CD1c-positive myeloid dendritic cell (primary cell): ENCODE results near the gene COL13A1.

ENCODE experiments used
- DNase-seq: peaks from one replicate; pipeline ENCODE4 v3.0.0-alpha.2; 2016; ENCODE audit errors: extremely low spot score

Gene COL13A1

DNA sequence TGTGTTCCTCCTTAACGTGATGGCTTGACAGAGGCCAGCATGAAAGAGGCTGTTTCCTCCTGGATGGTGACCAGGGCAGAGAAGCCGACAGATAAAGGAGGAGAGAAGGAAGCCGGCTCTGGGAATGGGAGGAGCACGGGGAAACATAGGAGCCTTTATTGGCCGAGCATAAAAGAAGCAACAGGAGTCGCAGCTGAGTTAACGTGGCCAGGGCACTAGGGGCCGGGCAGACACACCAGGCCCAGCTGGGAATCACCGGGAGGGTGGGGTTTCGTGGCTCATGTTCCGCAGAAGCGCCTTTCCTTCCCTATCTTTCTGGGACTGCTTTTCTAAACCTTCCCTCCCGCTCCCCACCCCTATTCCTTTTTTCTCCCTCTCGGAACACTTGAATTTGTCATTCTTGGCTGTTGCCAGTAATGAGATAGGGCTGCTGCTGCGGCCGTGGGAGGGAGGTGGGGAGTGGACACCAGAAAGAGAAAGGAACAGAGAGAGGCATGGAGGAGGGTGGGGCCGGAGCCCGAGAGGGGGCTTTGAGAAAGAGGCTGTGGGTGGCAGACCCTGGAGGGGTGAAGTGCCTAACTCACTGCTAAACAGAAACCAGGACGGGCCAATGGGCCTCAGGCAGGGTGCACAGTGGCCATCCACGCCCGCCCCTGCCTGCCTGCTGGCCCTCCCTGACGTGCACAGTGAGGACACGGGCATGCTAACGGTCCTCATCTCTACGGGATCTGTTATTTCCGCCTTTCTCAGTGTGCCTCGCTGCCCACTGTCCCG is 65.2 kb downstream of the COL13A1 start:
- DNase-seq, result no peak

DNA sequence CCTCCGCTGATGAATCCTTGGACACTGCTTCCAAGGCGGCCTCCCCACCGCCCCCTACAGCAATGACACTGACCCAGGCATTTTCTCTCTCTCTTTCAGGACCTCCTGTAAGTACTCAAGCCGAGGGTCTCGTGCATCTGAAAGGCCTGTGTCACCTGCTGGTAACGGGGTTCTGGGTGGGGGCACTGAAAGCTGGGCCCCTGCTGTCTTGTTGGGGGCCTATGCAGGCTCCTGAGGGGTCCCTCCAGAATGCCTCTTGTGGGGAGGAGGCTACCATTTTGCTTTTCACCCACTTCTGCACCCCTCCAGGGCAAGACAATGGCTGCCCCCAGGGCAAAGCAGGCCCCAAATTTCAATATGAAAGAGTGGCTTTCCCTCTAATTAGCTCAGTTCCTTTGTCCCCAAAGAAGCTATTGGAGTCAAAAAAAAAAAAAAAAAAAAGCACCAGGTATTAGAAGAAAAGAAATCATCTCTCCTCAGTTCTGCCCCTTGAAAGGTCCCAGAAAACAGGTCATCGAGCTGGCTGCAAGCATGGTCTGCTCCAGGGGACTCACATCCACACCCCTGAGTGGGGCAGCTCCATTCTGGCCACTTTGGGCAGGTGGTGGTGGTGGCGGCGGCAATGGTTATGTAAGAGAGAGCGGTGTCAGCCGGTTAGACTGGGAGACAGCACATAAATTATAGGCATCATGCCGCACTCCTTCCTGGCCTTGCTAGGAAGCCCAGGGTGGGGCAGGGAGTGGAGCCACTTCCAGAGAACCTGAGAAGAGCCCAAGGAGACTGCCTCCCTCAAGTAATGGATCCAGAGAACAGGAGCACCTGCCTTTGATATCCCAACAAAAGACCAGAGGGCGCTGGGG is 66.2 kb downstream of the COL13A1 start:
- DNase-seq, result no peak

DNA sequence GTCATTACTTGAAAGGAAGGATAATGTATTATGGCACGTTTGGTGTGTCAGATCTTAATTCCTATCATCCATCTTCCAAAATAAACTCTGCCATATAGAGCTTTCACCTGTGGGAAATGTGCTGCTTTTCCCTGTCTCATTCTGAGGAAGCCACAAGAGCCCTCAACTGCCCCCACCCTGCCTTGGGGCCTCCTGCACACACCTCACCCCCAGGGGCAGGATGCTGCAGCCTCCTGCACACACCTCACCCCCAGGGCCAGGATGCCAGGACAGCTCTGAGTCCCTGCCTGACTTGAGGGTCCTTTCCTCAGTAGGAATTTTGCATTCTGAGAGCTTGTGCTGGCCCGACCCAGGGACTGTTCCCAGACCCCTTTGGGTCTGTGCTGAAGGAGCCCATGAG is 67.1 kb downstream of the COL13A1 start:
- no peak for DNase-seq

DNA sequence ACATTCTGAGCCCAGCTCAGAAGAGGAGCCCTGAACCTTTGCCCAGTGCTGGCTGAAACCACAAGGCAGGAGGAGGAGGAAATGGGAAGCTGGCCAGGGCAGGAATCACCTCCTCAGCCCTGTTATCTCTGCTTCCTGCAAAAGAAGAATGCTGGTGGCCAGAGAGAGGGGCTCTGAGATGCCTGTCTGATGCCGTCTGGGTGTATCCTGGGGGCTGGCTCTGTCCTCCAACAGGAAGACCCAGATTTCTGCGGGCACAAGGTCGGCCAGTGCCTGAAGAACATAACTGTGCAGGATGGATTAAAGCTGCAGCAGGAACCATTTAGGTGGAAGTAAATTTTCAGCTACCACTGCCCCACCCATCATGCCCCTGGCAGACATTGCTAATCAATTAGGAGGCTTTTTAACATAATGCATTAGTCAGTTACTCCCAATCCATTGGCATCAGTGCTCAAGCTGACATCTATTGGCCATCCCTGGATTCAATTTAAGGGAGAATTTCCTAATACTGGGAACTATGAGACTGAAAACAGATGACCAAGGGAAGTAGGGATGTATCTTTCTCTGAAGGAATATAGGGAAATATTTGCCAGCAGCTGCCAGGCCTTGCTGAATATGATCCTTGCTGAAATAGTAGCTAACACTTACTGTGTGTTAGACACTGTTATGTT is 67.7 kb downstream of the COL13A1 start:
- no peak for DNase-seq

DNA sequence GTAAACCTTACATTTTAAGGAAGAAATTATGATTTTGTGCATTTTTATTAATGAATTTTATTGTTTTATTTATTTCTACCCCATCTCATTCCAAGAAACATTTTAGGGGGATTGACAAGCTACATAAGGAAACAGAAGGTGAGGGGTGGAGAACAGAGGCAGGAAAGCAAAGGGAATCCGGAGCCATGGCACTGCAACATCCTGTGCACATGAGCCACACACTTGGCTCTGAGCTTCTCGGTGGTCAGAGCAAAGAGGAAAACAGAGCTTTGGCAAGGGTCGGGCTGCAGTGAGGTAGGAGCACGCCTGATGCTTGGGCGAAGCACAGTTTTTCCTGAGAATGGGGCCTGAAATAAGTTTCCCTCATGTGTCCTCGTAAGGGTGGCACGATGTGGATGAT is 68.9 kb downstream of the COL13A1 start:
- DNase-seq, result no peak

DNA sequence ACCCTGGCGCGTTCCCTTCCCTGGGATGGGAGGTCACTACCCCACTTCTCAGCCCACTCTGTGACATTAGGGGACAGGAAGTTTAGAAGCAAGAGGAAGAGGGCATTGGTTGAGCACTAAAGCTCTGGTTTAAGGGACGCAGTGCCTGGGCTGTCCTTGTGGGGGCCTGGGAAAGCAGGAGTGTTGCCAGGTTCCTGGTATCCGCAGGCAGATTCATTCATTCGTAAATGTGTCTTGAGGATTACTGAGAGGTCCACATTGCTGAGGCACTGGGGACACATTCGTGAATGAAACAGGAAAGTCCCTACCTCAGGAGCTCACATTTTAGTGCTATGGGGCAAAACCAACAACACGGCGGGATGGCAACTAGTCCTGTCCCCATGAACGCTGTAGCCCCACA is 69.4 kb downstream of the COL13A1 start:
- DNase-seq, result no peak

DNA sequence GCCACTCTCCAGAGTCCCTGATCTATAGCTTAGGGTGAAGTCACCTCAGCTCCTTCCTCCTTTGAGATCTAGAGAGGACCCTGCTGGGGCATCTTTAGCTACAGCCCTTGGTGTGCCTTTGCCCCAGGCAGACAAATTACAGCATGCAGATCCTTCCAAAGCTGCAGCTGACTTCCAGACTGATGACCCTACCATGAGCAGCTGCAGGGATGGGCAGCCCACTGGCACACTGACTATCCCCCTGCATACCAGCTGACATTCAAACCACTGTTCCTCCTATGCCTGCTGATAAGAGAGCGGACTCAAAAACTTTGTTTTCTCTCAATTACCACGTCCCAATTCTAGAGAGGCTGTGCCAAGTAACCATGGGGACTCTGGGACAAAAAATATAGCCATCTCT is 70.6 kb downstream of the COL13A1 start:
- DNase-seq, result no peak

DNA sequence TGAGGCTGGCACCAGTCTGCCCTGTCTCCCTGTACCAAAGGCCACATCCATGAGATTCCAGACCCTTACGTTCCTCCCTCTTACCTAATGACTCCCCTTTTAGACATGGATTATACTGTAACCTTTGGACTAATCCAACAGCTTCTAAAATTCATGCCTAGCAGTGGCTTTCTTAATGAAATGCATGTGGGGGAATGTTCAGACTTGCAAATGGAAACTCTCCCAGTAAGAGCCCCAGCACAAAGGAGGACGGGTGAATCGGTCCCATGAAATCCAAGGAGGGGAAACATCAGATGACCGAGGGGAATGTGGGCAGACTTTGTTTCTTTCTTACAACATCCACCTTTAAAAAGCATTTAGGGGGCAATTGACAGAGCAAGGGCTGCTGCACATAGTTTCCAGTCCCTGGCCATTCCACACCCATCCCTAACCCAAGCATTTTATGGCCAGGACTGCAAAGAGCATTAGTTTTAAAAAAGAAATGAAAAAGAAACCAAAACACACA is 71.5 kb downstream of the COL13A1 start:
- no peak for DNase-seq

DNA sequence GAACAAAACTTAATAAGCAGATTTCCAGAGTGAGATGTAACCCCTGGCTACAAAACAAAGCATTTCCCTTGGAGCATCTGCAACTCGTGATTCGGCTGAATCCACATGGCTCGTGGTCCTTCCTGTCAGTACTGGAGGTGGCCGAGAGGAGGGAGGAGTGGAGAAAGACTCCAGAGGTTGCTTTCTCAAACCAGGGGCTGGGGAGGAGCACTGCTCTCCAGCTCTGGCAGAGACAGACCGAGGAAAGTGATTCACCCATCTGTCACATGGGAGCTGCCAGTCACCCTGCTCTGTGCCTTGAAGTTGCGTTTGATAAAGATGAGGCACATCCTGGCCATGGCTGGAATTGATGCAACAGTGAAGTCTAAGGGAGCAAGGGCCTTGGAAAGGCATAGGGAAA is 72.7 kb downstream of the COL13A1 start:
- no peak for DNase-seq

DNA sequence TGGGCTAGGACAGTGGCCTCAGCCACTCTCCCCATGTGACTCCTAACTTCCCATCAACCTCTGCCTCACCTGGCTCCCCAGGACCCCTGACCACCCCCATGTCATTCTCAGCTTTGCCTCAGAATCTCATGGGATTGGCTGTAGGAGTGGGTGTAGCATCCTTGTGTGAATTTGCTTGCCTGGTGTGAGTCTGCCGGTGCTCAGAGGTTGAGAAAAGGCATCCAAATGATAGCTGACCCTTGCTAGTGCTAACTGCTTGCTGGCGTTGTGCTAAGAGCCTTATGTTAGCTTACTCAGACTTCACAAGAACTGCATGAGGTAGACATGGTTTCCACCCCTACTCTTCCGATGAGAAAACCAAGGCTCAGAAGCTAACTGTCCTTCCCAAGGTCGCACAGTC is 74.2 kb downstream of the COL13A1 start:
- DNase-seq, result no peak

DNA sequence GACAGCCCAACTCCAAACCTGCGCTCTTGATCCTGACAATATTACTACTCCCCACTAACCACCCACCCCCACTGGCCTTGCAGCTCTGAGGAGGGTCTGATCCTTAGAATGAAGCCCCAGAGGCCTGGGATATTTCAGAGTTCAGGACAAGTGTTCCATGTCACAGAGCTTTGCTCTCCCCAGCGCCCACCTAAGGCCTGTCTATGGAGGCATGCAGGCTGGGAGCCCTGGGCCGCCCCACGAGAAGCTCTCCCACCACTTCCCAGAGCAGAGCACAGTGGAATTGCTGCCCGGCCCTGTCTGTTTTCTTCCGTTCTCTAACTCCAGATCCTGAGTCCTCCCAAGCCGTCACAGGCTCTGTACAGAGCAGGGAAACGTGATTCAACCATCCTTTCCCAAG is 74.6 kb downstream of the COL13A1 start:
- no peak for DNase-seq

DNA sequence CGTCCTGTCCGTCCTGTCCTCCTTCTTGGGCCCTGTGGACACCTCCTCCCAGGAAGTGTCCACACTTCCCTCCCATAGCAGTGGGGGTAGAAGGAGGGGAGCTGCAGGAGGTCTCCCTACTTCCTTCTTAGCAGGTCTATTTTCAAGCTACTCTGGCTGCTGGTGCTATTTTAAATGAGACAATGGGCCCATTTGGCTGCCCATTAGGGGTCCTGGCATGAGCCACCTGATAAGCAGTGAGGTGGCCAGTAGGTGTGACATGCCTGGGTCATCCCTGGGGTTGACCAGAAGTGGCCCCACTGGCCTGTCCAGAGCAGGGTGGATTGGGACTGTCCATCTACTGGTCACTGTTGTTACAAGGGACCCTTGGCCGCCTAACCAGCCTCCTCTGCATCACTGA is 75.2 kb downstream of the COL13A1 start:
- no peak for DNase-seq

DNA sequence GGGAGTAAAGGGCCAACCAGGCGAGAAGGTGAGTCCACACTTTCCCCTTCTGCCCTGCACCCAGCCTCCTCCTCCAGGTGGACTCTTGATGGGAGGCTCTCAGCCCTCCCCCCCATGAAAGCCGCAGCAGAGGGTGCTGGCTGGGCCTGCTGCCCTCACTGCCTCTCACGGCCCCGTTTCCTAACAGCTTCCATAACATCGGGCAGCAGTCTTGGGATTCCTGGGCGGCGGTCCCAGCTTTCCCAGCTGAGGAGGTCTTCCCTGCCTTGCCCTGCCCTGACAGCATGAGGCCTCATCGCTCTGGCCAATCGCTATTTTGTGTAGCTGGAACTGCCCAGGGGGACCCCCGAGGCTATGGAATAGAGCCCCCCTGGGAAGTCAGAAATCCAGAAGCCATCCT is 76.3 kb downstream of the COL13A1 start:
- no peak for DNase-seq

DNA sequence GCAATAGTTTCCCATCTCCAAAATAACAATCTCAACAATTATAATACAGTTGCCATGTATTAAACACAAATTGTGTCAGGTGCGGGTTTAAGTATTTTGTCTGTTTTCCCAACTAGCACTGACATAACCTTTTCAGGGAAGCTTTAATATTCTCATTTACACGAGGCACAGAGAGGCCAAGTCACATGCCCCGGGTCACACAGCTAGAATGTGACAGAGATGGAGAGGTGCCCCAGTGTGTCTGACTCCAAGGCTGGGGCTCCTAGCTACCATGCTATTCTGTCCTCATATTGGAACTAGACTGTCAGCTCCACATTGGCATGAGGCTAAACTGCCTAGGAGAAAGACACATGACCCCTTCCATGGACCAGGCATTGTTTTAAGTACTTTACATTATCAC is 77.2 kb downstream of the COL13A1 start:
- DNase-seq, result no peak

DNA sequence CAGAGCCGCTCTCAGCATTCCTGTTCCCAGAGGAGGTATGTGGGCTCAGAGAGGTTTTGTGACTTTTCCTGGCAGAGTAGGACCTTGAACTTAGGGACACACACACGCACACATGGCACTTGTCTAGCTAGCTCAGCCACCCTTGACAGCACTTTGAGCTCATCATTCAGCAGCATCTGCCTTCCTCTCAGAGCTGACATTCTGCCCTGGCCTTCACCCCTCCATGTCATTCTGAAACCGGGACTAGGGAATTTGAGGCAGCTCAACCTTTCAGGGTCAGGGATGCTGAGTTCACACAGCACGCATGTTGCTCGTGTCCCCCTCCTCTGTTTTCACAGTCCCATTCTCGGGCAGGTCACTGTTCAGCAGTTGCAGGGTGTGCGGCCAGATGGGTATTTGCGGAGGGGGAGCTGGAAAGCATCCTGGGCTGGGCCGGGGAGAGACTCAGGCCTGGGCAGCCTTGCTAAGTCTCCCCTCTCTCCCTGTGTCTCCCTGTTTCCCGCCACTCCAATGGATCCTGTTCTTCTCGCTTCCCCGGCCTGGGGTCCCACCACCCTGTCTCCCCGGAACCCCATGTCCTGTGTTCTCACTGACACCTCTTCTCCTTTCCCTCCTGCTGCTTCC is 78.0 kb downstream of the COL13A1 start:
- DNase-seq, result no peak

DNA sequence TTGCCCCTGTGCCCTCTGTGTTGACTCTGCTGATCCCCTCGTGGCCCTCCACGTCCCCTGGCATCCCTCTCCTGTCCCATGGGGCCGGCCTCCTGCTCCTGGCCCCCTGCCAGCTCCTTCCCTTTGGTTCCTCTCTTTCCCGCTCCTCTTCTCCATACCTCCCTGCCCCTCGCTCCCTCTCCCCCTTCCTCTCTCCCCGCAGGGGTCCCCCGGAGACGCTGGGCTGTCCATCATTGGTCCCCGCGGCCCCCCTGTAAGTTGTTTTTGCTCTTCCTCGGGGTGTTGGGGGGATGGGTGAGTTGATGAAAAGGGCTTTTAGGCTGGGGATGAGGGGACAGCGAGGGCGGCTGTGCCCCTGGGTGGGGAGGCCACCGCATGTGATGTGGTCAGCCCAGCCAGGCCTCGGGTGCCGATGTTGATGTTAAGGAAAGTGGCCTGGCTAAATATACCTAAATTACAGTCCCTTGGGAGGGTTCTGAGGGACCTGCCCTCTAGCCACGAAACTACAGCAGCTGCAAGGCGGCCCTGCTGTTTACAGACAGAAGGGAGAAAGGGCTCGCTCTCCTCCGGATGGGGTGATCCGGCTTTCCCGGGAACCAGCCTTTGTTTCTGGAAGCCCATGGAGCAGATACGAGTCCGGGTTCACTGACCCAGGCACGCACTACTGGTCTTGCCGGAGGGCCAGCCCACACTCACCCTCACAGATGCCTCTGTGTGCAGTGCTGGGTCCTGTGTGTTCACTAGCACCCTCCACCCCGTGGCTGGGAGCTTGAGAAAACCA is 78.8 kb downstream of the COL13A1 start:
- DNase-seq, result no peak

DNA sequence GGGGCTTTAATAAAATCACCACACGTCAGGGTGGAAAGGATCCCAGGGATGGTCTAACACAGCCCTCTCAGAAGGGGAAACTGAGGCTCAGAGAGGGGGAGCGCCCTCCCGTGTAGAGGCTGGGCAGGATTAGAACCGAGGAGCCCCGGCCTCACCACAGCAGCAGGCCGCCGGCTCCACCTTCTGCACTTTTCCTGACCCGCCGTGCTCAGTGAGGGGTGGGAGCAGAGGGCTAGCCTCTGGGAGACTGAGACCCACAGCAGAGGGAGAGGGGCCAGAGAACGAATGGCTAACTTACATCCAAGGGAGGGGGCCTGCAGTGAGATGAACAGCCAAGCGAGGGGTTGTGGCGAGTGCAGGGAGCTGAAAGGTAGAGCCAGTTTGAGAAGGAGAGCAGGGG is 79.5 kb downstream of the COL13A1 start:
- DNase-seq, result no peak

DNA sequence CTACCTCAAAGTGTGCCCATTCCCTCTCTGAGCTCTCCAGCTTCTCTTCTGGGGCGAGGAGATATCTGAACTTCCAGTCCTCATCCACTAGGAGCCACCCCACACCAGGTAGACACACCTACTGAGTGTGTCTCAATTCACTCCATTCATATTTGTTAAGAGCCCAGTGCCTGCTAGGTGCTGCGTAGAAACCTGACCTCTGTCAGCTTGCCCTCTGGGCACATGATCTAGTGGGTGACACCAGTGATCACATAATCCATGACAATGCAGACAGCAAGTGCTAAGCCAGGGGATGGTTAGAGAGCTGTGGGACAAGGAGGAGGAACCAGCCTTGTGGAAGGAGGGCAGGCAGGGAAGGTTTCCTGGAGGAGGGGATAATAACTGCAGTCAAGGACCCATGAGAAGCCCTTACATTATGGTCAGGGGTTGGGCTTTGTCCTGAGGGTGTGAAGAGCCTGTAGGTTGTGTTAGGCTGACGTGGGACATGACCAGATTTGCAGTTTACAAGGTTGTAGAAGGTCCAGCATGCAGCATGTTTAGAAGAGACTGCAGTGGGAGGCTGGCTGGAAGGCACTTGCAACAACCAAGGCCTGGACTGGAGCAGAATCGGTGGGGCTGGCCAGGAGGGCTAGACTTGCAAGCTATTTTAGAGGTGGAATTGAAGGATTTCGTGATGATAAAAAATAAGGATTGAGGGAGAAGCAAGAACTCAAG is 81.8 kb downstream of the COL13A1 start:
- no peak for DNase-seq

DNA sequence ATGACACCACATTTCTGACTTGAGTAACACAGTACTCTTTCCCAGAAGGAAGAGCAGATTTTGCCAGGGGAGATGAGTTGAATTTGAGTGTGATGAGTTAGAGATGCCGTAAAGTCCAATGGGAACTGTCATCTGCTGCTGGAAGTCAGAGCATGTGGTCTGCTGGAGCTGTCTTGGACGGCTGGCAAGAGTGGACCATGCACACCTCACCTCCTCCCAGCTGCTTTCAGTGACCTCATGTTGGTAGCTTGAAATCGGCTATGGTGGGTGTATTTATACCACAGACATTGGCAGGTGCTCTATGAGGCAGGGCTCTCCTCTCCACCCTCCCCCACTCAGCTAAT is 82.3 kb downstream of the COL13A1 start:
- DNase-seq, result no peak

DNA sequence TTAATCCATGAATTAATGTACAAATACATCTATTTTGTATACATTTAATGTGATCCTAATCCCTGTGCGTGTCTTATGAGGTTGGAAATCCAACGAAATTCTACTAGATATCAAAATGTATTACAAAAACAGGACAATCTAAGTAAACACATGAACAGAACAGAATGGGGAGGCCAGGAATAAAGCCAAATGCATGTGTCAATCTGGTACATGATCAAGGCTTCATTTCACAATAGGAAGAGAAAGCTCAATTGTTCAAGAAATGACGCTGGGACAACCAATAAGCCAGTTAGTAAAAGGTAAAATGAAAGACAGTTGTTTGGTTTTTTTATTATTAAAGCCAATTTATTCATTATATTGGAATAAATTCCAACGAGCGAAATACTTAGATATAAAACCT is 83.0 kb downstream of the COL13A1 start:
- no peak for DNase-seq
